ENCODE data around the gene RGS7. TPM values are rescaled to one million over a fixed set of nuclear protein-coding genes. Genes with fewer than 3 reads are reported as not detected.

RGS7 gene
- total and polyA plus RNA-seq, 2 of the 8 experiments (the other 6 are each of a cell fraction or from before 2014, with no cell fraction given) = 1.6 to 3.0 TPM

DNA sequence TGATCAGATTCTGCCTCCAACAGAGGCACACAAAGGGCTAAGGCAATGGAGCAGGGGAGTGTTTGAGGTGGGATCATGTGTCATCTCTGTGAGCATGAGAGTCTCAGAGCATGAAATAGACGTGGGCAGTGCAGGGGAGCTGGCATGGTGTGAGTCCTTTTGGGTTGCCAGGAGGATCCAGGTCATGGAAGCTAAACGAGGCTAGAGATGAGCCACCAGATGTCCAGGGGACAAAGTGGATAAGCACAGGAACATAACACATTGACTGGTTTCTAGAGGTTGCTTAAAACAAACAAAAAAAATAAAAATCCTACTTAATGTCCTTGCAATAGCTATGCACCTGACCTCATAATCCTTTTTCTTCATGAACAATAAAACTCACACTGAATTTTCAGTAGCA is 490.3 kb downstream of the RGS7 start:
- Histone ChIP-seq H2BK15ac (ENCODE audit: low read length) (no peak overlapping the region), H3K23ac (ENCODE audit: insufficient read length) (no peak overlapping the region), H3K14ac (ENCODE audit: insufficient read length) (no peak overlapping the region), H3K4me2 (ENCODE audit: insufficient read depth in 1 of 2, low read depth in 2 of 2, low read length in 2 of 2) (no peak overlapping the region), H3K9ac (replicated peaks in 1 of 4; ENCODE audit: extremely low read depth in 1 of 4, low read depth in 3 of 4, low read length in 3 of 4) (no peak overlapping the region), H3K79me1 (ENCODE audit: low read depth, low read length) (no peaks in the 10 kb centered on the region), H3K4me3 (ENCODE audit: extremely low read depth in 1 of 4, insufficient read depth in 2 of 4, low read depth in 3 of 4, low read length in 4 of 4) (no peak overlapping the region), H2BK20ac (ENCODE audit: low read length) (no peak overlapping the region), H3K4ac (replicated peaks; ENCODE audit: insufficient read length, low read depth, low read length) (no peak overlapping the region), H3K27me3 (replicated peaks in 1 of 4; ENCODE audit: control insufficient read depth in 3 of 4, extremely low read depth in 1 of 4, insufficient read depth in 3 of 4, low read length in 3 of 4) (no peaks in the 10 kb centered on the region), H3K79me2 (ENCODE audit: control insufficient read depth in 1 of 2, insufficient read depth in 2 of 2, low read length in 2 of 2) (no peaks in the 10 kb centered on the region), H3K56ac (replicated peaks; ENCODE audit: insufficient read length, low read depth, low read length) (no peak overlapping the region), H2BK12ac (ENCODE audit: low read depth, low read length) (no peak overlapping the region), H2BK5ac (ENCODE audit: low read depth, low read length) (no peak overlapping the region), H3K4me1 (replicated peaks in 1 of 4; ENCODE audit: control insufficient read depth in 3 of 4, insufficient read depth in 4 of 4, low read length in 3 of 4) (no peaks in the 10 kb centered on the region), H2BK120ac (replicated peaks; ENCODE audit: low read depth, low read length) (no peak overlapping the region), H3K23me2 (ENCODE audit: low read depth, low read length) (no peaks in the 10 kb centered on the region), H3K18ac (ENCODE audit: extremely low read depth, low read length) (no peak overlapping the region), H2AK5ac (ENCODE audit: low read depth, low read length) (no peak overlapping the region), H3K36me3 (ENCODE audit: control insufficient read depth in 2 of 4, insufficient read depth in 4 of 4, low read length in 3 of 4) (no peaks in the 10 kb centered on the region), H3K9me3 (ENCODE audit: insufficient read depth in 2 of 2, low read depth in 1 of 2, low read length in 1 of 2) (no peaks in the 10 kb centered on the region), H4K20me1 (replicated peaks in 1 of 2; ENCODE audit: control insufficient read depth in 1 of 2, insufficient read depth in 2 of 2, low read length in 2 of 2) (no peaks in the 10 kb centered on the region), H4K91ac (replicated peaks; ENCODE audit: insufficient read length, low read length) (no peak overlapping the region), H3K27ac (ENCODE audit: low read depth, low read length) (no peak overlapping the region), H4K8ac (ENCODE audit: extremely low read depth, insufficient read depth, low read length) (no peak overlapping the region), H4K5ac (ENCODE audit: insufficient read length, low read depth, low read length) (no peak overlapping the region), H2AFZ (ENCODE audit: low read length) (no peak overlapping the region)
- FAIRE-seq = no peak
- WGBS, 2 experiments (ENCODE audit: extremely low coverage in 1 of 2, insufficient coverage in 1 of 2, insufficient read length in 1 of 2, insufficient replicate concordance in 2 of 2, low coverage in 1 of 2, low lambda C conversion rate in 2 of 2, missing lambda C conversion rate in 1 of 2) = 75% methylated on average over 2 of the region's 2 CpGs; no CpG with 5 or more reads in 1 of the 2 experiments
- CTCF ChIA-PET (ENCODE audit: partially characterized antibody) = no interaction called here
- POLR2A ChIA-PET (ENCODE audit: partially characterized antibody) = no interaction called here
- no peak for DNase-seq (ENCODE audit: low read depth in 1 of 2, low spot score in 2 of 2)
- TF ChIP-seq RNF2 (IDR thresholded peaks at IDR 0.05; ENCODE audit: borderline replicate concordance, low read depth, low read length, missing control alignments, poor library complexity, severe bottlenecking) = no peak
- TF ChIP-seq KDM1A (IDR thresholded peaks at IDR 0.05; ENCODE audit: borderline replicate concordance, low read length) = no peak
- no peak for TF ChIP-seq CBX5 (IDR thresholded peaks at IDR 0.05; ENCODE audit: low read depth, low read length)
- TF ChIP-seq POLR2A (IDR thresholded peaks at IDR 0.05; ENCODE audit: control extremely low read depth in 1 of 2, low read depth in 2 of 2, low read length in 2 of 2) = no peak
- TF ChIP-seq TEAD4 (IDR thresholded peaks at IDR 0.05; ENCODE audit: low read depth, low read length) = no peak
- TF ChIP-seq, protein P1, sequence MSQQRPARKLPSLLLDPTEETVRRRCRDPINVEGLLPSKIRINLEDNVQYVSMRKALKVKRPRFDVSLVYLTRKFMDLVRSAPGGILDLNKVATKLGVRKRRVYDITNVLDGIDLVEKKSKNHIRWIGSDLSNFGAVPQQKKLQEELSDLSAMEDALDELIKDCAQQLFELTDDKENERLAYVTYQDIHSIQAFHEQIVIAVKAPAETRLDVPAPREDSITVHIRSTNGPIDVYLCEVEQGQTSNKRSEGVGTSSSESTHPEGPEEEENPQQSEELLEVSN (IDR thresholded peaks at IDR 0.05) = no peak
- no peak for TF ChIP-seq PHF8 (conservative IDR thresholded peaks at IDR 0.05; ENCODE audit: low read depth, low read length)
- no peak for TF ChIP-seq ASH2L (IDR thresholded peaks at IDR 0.05; ENCODE audit: low read length)
- TF ChIP-seq, protein P2, sequence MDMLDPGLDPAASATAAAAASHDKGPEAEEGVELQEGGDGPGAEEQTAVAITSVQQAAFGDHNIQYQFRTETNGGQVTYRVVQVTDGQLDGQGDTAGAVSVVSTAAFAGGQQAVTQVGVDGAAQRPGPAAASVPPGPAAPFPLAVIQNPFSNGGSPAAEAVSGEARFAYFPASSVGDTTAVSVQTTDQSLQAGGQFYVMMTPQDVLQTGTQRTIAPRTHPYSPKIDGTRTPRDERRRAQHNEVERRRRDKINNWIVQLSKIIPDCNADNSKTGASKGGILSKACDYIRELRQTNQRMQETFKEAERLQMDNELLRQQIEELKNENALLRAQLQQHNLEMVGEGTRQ (IDR thresholded peaks at IDR 0.05; ENCODE audit: low read length) = no peak
- no peak for TF ChIP-seq RAD21 (IDR thresholded peaks at IDR 0.05 in 1 of 2, conservative IDR thresholded peaks at IDR 0.05 in 1 of 2; ENCODE audit: low read depth in 2 of 2, low read length in 2 of 2)
- TF ChIP-seq SAP30 (IDR thresholded peaks at IDR 0.05; ENCODE audit: insufficient read depth, insufficient replicate concordance, low read length) = no peak
- no peak for TF ChIP-seq SIX5 (IDR thresholded peaks at IDR 0.05; ENCODE audit: low read depth, low read length)
